ENCODE results near the gene GIPC2. TPM values are rescaled to one million over a fixed set of nuclear protein-coding genes. Genes with fewer than 3 reads are reported as not detected.

Gene GIPC2
- total RNA-seq, 1 donor from 2014 or later, result 4.2 TPM

- no peak for DNase-seq (ENCODE audit: low spot score, unreplicated experiment)
- TF ChIP-seq CTCF (IDR thresholded peaks at IDR 0.05; ENCODE audit: unreplicated experiment), result no peak
- H3K9me3 Mint-ChIP-seq (ENCODE audit: low read depth), result no peaks in the 10 kb centered on the region
These were observed 40.9 kb upstream of the GIPC2 start, which contains the start of gene DNAJB4 for GRCh38 chr1:78004719-78005447. Gene DNAJB4 (plus strand): TSS chr1:78004939. CDS start chr1:78005111, 172 bp downstream.

GRCh38 chr1:78005448-78005722 is 40.4 kb upstream of the GIPC2 start:
- peak overlapping the region; percentile 99 for H3K27ac Mint-ChIP-seq
- no peaks in the 10 kb centered on the region for H3K27me3 Mint-ChIP-seq
- H3K4me3 Mint-ChIP-seq (ENCODE audit: low read depth), result peak overlapping the region; percentile 74
- no peaks in the 10 kb centered on the region for H3K9me3 Mint-ChIP-seq (ENCODE audit: low read depth)
- no peak for TF ChIP-seq CTCF (IDR thresholded peaks at IDR 0.05; ENCODE audit: unreplicated experiment)
- H3K4me1 Mint-ChIP-seq (ENCODE audit: low read depth), result peaks cover 17% of the 10 kb centered on the region
- no peaks in the 10 kb centered on the region for H3K36me3 Mint-ChIP-seq (ENCODE audit: insufficient read depth)
- DNase-seq (ENCODE audit: low spot score, unreplicated experiment), result no peak

More at GRCh38 chr1:78004719-78005447, 40.9 kb upstream of the GIPC2 start, which contains the start of gene DNAJB4:
- peaks cover 17% of the 10 kb centered on the region for H3K4me1 Mint-ChIP-seq (ENCODE audit: low read depth)
- H3K4me3 Mint-ChIP-seq (ENCODE audit: low read depth), result peak within 1 kb of the TSS; percentile 74
- H3K36me3 Mint-ChIP-seq (ENCODE audit: insufficient read depth), result no peaks in the 10 kb centered on the region
- H3K27ac Mint-ChIP-seq, result peak within 1 kb of the TSS; percentile 99
- no peaks in the 10 kb centered on the region for H3K27me3 Mint-ChIP-seq

GRCh38 chr1:78005755-78006154 is 40.0 kb upstream of the GIPC2 start:
- TF ChIP-seq CTCF (IDR thresholded peaks at IDR 0.05; ENCODE audit: unreplicated experiment), result no peak
- DNase-seq (ENCODE audit: low spot score, unreplicated experiment), result no peak
- H3K9me3 Mint-ChIP-seq (ENCODE audit: low read depth), result no peaks in the 10 kb centered on the region
- H3K4me1 Mint-ChIP-seq (ENCODE audit: low read depth), result peaks cover 17% of the 10 kb centered on the region
- H3K27ac Mint-ChIP-seq, result no peak overlapping the region
- H3K4me3 Mint-ChIP-seq (ENCODE audit: low read depth), result peak overlapping the region; percentile 74
- no peaks in the 10 kb centered on the region for H3K27me3 Mint-ChIP-seq
- no peaks in the 10 kb centered on the region for H3K36me3 Mint-ChIP-seq (ENCODE audit: insufficient read depth)

- Mint-ChIP-seq H3K9me3 (ENCODE audit: low read depth) (no peaks in the 10 kb centered on the region), H3K4me3 (ENCODE audit: low read depth) (no peak overlapping the region)
- TF ChIP-seq CTCF (IDR thresholded peaks at IDR 0.05; ENCODE audit: unreplicated experiment), result no peak
These were observed 39.2 kb upstream of the GIPC2 start for GRCh38 chr1:78006521-78006920.

GRCh38 chr1:78007677-78008341 is 38.0 kb upstream of the GIPC2 start:
- no peaks in the 10 kb centered on the region for H3K27me3 Mint-ChIP-seq
- no peak overlapping the region for H3K27ac Mint-ChIP-seq

More at GRCh38 chr1:78006521-78006920, 39.2 kb upstream of the GIPC2 start:
- Mint-ChIP-seq H3K36me3 (ENCODE audit: insufficient read depth) (no peaks in the 10 kb centered on the region), H3K27ac (no peak overlapping the region), H3K27me3 (no peaks in the 10 kb centered on the region), H3K4me1 (ENCODE audit: low read depth) (peaks cover 18% of the 10 kb centered on the region)
- no peak for DNase-seq (ENCODE audit: low spot score, unreplicated experiment)

More at GRCh38 chr1:78007677-78008341, 38.0 kb upstream of the GIPC2 start:
- Mint-ChIP-seq H3K36me3 (ENCODE audit: insufficient read depth) (no peaks in the 10 kb centered on the region), H3K4me1 (ENCODE audit: low read depth) (peaks cover 18% of the 10 kb centered on the region), H3K4me3 (ENCODE audit: low read depth) (no peak overlapping the region), H3K9me3 (ENCODE audit: low read depth) (no peaks in the 10 kb centered on the region)
- no peak for DNase-seq (ENCODE audit: low spot score, unreplicated experiment)
- no peak for TF ChIP-seq CTCF (IDR thresholded peaks at IDR 0.05; ENCODE audit: unreplicated experiment)

Data from progenitor cell of endocrine pancreas (in vitro differentiated cells).